Fibroblast of peridontal ligament (primary cell): ENCODE results near the gene APOA4.
A peak's percentile ranks its signal among the peaks of the same experiment; 100 is the strongest.

Source experiments
- DNase-seq: peaks from one replicate; pipeline ENCODE4 v3.0.0-alpha.2; 2010; ENCODE audit errors: extremely low read depth

The APOA4 gene

DNA sequence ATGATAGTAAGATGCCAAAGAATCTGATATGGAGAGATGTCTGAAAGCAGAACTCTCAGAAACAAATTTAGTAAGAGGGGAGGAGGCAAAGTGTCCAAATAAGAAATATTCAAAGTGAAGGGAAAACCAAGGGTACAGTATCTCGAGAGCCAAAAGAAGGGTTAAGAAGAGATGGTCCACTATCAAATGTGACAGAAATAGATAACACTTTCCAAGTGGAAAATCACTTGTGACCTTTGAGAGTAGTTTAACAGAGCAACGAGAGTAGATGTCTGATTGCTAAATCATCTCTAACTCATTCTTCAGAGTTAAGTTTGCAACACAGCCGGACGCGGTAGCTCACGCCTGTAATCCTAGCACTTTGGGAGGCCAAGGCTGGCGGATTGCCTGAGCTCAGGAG lies 46.0 kb downstream of the APOA4 start:
- no peak for DNase-seq

DNA sequence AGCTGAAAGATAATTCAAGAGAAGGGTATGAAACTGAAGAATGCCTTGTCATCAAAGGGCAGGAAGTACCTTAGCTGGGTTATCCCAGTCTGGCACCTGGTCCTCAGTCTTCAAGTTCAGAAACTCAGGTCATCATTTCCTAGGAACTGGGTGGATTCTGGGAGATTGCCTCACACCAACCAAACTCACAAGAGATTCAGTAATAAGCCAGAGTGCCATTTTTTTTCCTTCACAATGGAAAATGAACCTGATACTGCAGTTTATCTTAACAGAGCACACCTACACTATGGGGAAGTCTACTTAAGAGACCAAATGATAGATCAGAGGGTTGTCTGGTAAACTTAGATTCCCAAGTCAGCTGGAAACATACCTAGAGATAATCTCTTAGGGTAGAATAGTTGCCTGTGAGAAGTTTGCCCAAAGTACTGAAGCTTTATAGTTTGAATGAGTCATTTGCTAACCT lies 46.6 kb downstream of the APOA4 start:
- no peak for DNase-seq

DNA sequence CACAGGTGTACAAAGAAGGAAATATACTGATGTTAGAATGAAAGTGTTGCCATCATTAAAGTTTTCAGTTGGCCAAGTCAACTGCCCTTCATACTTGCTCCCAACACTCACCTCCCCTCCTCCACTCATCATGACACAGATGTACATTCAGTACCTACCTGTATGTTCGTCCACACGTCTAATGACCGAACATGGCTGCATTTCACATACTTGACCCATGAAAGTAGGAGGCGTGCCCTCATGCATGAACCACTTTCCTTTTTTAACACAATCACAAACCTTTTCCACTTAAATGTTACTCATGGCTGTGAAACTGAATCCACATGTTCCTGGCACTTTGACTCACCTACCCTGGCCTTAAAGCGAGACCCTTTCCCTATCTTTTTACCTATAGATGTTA lies 47.1 kb downstream of the APOA4 start:
- DNase-seq: no peak

DNA sequence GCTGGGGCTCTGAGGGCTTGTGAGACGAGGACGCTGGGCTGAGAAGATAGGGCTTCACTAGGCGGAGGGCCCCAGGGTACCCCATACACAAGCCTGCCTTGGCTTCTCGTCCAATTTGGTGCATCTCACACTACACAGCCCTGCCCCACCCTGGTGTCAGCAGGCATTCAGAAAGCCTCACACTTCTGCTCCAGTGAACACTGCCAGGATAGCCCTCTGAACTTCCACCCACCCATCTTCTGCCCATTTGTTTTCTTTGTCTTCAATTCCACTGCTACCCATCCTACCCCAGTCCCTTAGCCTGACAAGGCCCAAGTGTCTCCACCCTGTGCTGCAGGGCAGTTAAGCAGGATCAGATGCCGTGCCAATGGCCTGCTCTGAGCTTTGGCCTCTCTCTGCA lies 48.4 kb downstream of the APOA4 start:
- DNase-seq: no peak

DNA sequence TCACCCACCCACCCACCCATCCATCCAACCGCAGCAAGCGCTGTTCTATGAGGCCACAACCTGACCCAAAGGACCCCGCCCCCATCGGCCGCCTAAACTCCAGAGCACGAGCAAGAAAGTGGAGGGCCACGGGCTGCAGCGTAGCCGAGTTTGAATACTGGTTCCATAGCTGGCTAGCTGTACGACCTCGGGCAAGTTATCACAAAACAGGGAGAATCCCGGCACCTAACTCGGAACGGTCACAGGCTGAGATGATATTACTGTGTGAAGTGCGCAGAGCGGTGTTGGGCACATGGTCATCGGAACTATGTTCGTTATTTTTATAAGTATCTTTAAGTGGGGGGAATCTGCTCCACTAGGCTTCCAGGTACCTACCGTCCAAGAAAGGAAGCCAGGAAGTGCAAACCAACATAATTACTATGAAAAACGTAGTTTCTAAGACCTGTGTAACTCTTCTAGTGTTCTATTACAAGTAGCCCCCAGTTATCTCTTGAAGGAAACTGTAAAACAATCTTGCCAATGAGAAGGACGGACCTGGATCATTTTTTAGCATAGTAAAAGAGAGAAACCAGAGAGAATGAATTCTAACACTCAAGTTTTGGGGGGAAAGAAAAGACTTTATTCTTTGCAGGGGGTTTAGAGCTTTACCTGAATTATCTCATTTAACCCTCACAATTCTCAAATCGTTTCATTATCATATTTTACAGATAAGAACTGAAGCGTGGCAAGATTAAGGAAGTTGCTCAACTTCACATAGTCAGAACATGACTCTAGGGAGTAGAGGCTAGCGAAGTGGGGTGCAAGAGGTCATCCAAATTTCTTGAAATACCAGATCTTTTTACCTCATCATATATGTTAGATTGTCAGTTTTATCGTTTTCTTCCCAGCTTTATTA lies 49.7 kb downstream of the APOA4 start:
- DNase-seq: peak; percentile 29

DNA sequence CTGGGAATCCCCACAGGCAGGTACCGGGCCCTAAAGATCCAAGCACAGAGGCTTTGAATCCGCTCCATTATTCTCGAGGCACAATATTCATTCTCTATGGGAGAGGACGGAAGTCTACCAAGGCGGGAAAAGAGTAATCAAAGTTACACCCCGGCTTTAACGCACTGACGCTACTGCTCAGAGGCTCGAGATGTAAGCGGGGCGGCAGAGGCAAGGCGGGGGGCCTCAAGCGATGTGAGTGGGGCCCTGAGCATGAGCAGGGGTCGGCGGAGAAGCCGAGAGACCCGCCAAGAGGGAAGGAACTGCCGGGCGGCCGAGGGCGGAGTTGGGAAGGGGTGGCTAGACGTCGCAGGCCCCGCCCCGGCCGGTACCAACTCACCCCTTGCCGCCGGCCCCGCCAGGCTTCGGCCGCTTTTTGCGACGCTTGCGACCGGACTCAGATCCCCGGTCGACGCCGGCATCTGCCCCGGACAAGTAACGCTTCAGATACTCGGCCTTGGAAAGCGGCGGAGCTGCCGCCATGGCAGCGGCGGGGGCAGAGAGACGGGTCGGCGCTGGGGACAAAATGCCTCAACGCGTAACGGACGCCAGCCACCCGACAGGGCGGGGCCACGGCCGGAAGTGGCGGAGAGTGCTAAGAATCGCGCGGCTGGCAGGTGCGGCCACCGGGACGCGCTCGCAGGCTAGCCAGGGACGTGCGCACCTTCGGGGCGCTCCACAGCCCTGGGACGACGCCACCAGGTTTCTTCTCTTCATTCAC lies 50.5 kb downstream of the APOA4 start, which contains the start of gene BUD13:
TSS of gene BUD13 (minus strand) at position 545 of the 760 bp plus-strand sequence. CDS start at position 522, 23 bp downstream.
- DNase-seq: peak; percentile 68

DNA sequence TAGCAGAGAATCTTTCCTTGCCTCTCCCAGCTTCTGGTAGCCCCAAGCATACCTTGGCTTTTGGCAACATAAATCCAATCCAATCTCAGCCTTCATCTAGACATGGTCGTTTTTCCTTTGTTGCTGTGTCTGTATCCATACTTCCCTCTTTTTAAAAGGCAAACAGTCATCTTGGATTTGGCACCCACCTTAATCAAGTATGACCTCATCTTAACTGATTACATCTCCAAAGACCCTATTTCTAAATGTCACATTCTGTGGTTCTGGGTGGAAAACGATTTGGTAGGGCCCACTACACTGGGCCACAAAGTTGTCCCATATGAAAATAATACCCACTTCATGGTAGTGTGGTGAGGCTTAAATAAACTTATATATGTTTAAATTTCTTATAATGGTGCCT lies 51.2 kb downstream of the APOA4 start:
- DNase-seq: no peak
